ENCODE measurements around the gene NT5C3A.

The NT5C3A gene

DNA sequence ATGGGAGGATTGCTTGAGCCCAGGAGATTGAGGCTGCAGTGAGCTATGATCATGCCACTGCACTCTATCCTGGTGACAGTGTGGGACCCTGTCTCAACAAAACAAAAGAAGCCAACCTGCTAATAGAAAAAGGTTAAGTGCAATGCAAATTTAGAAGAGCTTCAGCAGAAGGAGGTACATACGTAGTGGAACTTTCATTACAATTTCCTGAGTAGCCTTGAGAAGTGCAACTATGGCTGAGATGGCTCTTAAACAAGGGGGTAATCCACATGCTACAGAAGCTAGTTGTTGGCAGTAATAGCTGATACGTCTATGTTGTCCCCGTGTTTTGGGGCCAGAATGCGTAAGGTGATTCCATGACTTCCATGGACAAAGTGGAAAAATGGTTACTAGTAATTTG is 10.7 kb upstream of the NT5C3A start:
- no peak for DNase-seq

DNA sequence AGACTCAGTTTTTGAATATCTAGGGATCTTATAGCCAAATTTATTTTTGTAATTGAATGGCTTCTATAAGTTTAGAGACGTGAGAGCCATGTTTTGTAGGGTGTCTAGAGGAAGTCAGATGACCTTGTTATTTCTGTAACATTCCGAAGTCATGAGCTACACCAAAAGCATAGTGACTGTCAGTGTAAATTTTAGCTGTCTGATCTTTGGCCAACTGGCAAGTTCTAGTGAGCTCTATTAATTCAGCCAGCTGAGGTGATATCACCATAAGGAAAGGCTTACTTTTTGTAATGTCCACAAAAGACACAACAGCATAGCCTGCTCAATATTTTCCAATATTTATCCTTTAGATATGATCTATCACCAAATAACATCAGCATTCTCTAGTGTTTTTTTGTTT is 9.9 kb upstream of the NT5C3A start:
- DNase-seq, result no peak

DNA sequence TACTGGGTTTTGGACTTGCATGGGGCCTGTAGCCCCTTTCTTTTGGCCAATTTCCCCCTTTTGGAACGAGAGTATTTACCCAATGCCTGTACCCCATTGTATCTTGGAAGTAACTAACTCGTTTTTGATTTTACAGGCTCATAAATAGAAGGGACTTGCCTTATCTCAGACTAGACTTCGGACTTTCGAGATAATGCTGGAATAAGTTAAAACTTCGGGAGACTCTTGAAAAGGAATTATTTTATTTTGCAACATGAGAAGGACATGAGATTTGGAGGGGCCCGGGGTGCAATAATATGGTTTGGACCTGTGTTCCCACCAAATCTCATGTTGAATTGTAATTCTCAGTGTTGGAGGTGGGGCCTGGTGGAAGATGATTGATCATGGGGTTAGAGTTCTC is 8.3 kb upstream of the NT5C3A start:
- DNase-seq, result no peak

DNA sequence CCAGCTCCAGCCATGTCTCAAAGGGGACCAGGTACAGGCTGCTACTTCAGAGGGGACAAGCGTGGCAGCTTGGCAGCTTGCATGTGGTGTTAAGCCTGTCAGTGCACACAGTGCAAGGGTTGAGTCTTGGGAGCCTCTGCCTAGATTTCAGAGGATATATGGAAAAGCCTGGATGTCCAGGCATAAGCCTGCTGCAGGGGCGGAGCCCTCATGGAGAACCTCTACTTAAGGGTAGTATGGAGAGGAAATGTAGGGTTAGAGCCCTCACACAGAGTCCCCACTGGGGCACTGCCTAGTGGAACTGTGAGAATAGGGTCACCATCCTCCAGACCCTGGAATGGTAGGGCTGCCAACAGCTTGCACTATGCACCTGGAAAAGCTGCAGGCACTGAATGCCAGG is 7.7 kb upstream of the NT5C3A start:
- no peak for DNase-seq

DNA sequence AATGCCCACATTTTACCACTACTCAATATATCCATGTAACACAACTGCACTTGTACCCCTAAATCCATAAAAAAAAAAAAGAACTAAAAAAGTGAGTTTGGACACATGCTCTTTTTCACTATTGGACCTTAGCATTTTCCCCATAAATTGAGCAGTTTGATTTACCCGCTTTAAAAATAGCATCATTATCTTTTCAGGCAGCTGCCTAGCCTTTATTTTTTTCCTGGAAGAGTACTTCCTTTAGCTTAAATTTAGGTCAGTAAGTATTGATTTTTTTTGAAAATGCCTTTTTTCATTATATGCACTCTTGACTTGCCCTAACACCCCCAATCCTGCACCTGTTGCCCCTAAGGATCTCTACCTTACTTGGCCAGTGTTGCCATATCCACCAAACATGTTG is 5.3 kb upstream of the NT5C3A start:
- no peak for DNase-seq

DNA sequence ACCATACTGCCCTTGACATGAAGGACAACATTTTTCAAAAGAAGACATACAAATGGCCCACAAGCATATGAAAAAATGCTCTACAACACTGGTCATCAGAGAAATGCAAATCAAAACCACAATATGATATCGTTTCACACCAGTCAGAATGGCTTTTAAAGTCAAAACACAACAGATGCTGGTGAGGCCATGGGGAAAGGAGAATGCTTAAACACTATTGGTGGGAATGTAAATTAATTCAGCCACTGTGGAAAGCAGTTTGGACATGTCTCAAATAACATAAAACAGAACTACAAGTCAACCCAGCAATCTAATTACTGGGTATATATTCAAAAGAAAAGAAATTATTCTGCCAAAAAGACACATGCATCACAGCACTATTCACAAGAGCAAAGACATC is 4.2 kb upstream of the NT5C3A start:
- DNase-seq, result no peak

DNA sequence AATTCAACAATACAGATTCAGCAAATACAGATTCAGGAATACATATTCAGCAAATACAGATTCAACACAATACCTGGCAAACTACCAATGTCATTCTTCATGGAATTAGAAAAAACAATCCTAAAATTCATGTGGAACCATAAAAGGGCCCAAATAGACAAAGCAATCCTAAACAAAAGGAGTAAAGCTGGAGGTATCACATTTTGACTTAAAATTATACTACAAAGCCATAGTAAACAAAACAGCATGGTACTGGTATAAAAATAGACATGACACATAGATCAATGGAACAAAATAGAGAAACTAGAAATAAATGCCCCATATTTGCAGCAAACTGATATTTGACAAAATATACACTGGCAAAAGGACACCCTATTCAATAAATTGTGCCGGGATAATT is 3.4 kb upstream of the NT5C3A start:
- DNase-seq, result no peak

DNA sequence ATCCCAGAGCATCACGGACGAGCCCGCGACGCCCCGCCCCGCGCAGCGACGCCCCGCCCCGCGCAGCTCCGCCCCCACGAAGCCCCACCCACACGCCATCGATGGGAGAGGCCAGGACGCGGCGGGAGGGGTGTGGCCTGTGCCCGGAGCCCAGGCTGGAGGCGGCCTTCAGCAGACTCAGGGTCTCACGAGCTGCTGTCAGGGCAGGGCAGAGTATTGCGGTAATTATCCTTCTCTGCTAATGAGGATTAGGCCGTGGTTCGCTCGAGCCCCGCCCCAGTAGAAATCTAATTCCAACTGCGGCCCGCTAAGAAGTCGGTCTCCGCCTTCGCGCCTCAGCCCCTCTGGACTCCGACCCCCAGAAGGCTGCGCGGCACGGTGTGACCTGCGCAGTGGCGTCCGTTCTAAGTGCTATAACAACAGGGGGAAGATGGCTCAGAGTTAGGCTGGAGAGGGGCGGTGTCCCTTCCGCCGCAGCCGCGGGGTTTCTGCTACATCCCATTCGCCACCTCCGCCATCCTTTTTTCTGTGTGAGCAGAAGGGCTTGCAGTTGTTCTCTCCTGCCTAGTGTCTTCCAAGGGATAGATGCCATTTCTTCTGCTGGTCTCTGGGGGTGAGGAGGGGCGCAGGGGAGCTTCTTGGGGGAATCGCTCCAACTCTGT is 337 bp upstream of the NT5C3A start:
- DNase-seq, result peak; percentile 93

DNA sequence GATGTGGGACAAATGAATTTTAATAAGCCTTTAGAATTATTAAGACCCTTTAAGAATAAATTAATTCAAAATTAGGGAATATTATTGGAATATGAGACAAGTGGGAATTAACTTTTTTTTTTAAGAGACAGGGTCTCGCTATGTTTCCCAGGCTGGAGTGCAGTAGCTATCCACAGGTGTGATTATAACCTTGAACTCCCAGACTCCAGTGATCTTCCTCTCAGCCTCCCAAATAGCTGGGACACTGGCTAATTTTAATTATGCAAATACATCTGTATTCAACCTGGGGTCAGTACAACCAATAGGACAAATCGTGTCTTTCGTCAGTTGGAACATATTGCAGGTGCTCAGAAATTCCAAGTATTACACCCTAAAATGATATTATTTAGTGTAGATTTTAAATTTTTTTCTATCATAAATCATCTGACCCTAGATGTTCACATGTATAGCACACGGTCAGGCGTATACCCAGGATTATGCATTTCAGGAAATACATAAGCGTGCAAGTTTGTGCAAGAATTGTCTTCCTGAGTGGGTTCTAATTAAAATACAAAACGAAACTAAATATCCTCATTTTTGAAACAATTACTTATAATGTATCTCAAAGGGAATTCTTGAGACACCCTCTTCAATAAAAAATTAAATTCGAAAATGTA is 1.2 kb downstream of the NT5C3A start:
- no peak for DNase-seq

DNA sequence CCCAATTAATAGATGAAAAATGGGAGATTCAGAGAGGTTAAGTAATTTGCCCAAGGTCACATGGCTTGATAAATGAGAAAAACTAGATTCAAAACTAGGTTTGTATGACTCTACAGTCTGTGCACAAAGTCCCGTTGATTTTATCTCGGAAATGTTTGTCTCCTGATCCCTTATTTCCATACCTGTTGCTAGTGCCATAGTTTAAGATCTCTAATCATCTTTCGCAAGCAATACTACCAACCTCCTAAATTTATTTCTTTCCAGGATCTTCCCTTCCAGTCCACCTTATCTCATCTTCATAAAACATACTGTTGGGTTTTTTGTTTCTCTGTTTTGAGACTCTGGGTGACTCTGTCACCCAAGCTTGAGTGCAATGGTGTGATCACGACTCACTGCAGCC is 2.9 kb downstream of the NT5C3A start:
- no peak for DNase-seq

DNA sequence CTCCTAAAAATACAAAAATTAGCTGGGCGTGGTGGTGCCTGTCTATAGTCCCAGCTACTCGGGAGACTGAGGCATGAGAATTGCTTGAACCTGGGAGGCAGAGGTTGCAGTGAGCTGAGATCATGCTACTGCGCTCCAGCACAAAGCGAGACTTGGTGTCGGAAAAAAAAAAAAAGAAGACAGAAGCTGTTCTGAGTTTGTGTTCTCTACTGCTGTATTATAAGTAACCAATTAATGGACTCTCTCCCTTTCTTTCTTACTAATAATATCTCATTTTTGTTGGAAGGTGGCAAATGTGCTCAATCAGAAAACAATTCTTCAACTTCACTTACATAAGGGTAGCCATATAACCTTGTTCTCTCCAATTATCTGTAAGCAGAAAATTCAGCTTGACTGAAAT is 7.4 kb downstream of the NT5C3A start:
- DNase-seq, result no peak

DNA sequence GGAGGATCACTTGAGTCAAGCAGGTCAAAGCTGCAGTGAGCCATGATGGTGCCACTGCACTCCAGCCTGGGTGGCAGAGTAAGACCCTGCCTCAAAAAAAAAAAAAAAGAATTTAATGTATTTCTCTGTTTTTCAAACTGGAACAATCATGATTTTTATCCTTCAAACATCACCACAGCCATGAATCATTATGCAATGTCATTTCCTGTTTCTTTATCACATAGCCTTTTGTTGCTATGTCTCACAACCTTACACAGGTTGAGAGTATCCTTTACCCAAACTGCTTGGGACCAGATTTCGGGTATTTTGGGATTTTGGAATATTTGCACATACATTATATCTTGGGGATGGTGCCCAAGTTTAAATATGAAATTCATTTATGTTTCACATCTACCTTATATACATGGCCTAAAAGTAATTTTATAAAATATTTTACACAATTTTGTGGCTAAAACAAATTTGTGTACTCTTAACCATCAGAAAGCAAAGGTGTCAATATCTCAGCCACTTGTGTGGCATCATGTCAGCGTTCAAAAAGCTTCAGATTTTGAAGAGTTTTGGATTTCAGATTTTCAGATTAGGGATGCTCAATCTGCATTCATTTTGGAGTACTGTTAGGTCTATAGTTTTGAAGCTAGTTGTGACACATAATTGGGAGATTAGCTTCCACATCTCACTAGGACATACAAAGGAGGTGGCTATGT is 8.2 kb downstream of the NT5C3A start:
- DNase-seq, result no peak

DNA sequence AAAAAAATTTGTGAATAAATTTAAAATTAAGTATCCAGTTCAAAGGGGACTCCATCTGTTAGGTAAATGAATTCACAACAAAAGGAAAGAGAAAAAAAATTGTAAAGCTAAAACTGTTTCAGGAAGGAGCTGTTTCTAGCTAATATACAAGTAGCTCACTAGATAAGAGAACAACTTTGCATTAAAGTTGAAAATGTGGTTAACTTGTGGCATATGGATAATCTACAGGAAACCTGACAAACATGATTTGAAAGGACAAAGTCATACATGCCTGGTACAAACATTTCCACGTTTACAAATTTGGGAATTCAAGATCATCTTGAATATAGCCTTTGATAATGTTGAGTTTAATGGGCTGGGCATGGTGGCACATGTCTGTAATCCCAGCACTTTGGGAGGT is 8.9 kb downstream of the NT5C3A start:
- no peak for DNase-seq

DNA sequence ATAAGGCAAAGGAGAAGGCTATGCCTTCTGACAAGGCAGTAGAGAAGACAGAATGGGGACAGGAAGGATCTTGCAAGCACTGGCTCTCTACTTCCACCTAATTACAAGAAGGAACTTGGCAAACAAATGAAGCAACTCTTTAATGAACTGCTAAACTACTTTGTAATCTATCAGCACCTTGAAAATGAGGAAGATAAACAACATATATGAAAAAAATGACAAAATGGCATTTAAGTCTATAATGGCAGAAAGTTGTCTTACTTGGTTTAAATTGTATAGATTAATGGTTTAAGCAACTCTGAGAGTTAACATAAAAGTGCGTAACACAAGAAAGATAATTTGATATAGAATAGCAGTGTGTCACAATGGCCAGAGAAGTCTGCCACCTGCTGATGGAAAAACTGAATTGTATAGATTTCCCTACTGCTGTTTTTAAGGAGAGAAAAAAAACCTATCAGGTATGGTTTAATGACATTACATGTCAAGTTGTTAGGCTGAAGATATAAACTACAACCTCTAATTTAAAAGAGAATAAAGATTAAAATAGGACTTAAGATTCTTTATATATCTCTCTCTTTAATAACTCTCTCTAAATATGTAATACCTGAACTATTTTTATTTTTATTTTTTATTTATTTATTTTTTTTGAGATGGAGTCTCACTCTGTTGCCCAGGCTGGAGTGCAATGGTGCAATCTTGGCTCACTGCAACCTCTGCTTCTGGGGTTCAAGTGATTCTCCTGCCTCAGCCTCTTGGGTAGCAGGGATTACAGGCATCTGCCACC is 11.8 kb downstream of the NT5C3A start:
- DNase-seq, result peak; percentile 24

DNA sequence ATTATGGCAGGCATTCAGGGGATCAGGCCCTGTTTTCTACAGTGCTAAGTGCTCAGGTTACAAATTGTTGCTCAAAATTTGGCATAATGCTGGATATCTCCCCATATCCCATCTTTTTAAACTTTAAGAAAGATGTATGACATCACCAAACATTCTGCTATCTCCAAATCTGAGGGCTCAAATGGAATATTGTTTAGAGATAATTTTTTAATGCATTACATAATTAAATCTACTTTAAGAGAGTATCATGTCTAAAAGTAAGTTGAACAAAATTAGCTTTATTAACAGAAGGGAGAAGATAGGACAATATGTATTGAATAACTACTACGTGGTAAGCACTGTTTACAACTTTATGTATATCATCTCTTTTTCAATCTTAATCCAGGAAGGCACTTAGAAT is 13.9 kb downstream of the NT5C3A start:
- no peak for DNase-seq

DNA sequence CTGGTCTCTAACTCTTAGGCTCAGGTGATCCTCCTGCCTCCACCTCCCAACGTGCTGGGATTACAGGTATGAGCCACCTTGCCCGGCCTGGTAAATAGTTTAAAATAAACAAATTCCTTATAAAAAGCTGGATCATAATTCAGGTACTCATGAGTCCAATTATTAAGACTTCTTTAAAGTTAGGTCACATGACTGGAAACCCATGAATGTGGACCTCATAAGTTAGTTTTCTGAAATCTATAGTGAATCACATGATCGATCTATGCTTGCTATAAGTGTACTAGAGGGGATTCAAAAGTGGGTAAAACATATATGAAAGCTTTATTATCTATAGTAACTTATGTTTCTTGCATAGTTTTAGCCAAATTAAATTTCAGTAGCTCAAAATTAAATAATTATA is 14.3 kb downstream of the NT5C3A start:
- DNase-seq, result no peak

DNA sequence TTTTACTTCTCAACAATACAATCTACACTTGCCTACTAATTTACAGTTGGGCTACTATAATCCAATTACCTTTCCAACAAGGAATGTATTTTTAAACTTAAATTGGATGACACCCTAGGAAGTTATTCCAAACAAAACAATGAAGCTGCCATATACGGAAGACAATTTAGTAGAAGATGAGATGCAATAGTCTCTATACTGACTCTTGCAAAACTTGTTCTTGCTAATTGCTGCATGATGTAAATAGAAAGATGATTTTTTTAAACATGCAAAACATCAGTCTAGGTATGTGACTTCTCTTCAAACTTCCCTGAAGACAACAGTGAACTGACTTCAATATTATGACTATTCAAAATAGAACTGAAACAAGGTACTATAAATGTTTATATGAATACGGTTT is 17.6 kb downstream of the NT5C3A start:
- no peak for DNase-seq

DNA sequence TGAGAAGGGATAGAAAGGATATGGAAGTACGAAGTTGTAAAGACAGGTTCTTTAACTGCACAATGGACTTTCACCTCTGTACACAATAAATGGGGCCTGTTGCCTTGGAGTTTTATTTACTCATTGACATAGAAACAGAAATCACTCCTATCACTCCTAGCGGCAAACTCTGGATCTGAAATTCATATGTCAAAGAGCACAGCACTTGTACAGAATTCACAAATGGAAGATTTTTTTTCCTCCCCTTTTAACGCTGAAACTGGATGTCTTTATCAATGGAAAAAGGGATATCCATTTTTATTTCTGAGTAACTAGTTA is 18.2 kb downstream of the NT5C3A start:
- peak; percentile 3 for DNase-seq

DNA sequence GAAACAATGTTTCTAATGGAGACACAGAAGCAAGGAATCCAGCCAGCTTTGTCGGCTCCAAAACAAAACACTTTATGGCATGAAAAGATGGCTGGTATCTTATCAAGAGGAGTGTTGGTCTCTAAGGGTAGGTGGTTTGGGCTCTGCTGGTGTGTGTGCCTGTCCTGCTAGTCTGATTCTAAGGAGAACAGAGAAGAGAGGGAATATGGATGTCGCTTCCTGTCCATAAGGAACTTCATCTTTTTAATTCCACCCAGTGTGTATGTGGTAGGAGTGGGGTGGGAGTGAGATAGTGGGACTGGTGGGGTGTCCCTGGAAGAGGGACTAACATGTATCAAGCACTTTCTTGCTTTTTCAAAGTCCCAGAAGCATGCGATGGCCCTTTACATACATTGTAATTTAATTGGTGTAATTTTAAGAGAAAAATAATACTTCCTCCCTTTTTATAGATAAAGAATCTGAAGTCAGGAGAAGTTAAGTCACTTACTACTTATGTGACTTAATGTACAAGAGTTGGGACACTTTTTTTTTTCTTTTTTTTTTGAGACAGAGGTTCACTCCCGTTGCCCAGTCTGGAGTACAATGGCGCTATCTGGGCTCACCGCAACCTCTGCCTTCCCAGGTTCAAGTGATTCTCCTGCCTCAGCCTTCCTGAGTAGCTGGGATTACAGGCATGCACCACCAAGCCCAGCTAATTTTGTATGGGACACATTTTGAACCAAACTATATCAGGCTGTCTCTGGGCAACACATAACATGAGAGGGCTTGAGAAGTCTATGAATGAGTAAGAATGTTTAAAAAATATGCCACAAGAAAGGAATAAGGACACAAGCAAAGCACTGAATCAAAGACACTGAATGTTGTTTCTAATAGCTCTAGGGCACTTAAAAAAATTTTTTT is 18.8 kb downstream of the NT5C3A start:
- no peak for DNase-seq

DNA sequence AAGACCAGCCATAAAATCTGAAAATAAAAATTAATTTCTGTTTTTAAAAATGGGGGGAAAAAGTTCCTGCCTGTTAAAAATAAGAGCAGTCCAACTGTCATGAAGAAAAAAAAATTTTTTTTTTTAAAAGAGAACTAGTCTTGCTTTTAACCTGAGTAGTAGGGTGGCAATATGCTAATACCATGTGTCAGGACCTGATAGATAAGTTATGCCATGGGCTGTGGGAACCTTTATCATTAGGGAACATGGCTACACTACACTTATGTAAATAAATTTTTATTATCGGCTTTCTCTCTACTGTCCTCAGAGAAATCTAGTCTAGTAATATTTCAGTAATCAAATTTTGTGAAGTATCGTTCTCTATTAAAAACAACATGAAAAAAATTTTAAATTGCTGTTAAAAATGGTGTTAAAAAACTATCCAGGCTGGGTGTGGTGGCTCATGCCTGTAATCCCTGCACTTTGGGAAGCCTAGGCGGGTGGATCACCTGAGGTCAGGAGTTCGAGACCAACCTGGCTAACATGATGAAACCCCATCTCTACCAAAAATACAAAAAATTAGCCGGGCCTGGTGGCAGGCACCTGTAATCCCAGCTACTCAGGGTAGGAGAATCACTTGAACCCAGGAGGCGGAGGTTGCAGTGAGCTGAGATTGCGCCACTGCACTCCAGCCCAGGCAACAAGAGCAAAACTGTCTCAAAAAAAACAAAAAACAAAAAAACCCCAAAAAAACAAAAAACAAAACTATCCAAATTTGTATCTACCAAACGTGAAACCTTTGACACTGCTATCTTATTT is 20.7 kb downstream of the NT5C3A start:
- no peak for DNase-seq

DNA sequence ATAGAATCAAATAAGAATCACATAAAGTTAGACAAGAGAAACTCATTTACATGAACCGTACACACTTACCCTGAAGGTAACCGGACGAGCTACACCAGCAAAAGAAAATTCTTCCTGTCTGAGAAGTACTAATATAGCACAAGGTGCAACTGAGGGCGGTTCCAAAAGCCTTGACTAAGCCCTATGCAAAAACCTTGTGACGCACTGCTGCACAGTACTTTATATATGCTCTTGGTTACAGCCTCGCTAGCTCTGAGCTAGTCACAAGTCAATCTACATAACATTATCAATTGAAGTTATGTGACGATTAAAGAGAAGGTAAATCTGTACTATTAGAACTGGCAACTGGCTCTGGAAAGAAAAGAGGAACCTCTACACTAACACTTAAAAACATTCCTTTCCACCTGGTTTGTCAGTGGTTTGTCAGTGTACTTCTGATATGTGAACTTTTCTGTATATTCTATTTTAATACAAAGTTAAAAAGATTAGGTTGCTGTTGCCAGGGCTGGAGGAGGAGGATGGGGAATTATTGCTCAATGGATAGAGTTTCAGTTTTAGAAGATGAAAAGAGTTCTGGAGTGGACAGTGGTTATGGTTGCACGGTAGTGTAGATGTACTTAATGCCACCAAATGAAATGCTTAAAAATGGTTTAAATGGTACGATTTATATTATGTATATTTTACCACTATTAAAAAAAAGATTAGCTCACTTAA is 21.6 kb downstream of the NT5C3A start:
- no peak for DNase-seq
